Fibroblast of the aortic adventitia (primary cell): ENCODE results near the gene BTBD2. TPM values are rescaled to one million over a fixed set of nuclear protein-coding genes. Genes with fewer than 3 reads are reported as not detected.

Source experiments
- DNase-seq: peaks from one replicate; pipeline ENCODE4 v3.0.0-alpha.2; 2010; ENCODE audit warnings: low read depth
- H3K4me3 ChIP-seq: 2 replicates; pipeline ENCODE4 v1.5.1; 2011; ENCODE audit warnings: low read depth, mild to moderate bottlenecking, control low read depth, low read length, moderate library complexity
- small RNA-seq: library from RNA; depleted of rRNA; stranded (forward); fragments of <200 nt; gene quantifications from one replicate; pipeline ENCODE3, GENCODE V24; 2012
- total RNA-seq: library from RNA; depleted of rRNA; stranded (reverse); fragments of >200 nt; gene quantifications from 2 replicates; pipeline ENCODE4 v1.2.3, GENCODE V29; 2012; ENCODE audit warnings: low replicate concordance
- TF ChIP-seq, protein P1 (sequence below): IDR thresholded peaks from 2 replicates; pipeline ENCODE4 v1.5.1; 2011; ENCODE audit warnings: mild to moderate bottlenecking, low read length, control low read depth, inconsistent platforms; ENCODE audit not compliant: insufficient read depth

Gene BTBD2
- total RNA-seq, 1 donor: 59.3 TPM

DNA sequence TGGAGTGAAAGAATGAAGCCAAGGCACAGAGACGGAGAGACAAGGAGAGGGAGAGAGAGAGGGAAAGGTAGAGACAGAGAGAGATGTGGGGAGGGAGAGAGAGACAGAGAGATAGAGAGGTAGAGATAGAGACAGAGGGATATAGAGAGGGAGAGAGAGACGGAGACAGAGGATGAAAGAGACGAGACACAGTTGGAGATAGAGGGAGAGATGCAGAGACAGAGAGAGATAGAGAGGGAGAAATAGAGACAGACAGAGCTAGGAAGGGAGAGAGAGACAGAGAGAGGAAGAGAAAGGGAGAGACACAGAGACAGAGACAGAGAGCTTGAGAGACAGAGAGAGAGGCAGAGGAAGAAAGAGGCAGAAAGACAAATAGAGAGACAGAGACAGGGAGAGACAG, 79.1 kb downstream of the BTBD2 start:
- TF ChIP-seq, protein P1, sequence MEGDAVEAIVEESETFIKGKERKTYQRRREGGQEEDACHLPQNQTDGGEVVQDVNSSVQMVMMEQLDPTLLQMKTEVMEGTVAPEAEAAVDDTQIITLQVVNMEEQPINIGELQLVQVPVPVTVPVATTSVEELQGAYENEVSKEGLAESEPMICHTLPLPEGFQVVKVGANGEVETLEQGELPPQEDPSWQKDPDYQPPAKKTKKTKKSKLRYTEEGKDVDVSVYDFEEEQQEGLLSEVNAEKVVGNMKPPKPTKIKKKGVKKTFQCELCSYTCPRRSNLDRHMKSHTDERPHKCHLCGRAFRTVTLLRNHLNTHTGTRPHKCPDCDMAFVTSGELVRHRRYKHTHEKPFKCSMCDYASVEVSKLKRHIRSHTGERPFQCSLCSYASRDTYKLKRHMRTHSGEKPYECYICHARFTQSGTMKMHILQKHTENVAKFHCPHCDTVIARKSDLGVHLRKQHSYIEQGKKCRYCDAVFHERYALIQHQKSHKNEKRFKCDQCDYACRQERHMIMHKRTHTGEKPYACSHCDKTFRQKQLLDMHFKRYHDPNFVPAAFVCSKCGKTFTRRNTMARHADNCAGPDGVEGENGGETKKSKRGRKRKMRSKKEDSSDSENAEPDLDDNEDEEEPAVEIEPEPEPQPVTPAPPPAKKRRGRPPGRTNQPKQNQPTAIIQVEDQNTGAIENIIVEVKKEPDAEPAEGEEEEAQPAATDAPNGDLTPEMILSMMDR: no peak
- no peak for DNase-seq
- H3K4me3 ChIP-seq: no peak overlapping the region

DNA sequence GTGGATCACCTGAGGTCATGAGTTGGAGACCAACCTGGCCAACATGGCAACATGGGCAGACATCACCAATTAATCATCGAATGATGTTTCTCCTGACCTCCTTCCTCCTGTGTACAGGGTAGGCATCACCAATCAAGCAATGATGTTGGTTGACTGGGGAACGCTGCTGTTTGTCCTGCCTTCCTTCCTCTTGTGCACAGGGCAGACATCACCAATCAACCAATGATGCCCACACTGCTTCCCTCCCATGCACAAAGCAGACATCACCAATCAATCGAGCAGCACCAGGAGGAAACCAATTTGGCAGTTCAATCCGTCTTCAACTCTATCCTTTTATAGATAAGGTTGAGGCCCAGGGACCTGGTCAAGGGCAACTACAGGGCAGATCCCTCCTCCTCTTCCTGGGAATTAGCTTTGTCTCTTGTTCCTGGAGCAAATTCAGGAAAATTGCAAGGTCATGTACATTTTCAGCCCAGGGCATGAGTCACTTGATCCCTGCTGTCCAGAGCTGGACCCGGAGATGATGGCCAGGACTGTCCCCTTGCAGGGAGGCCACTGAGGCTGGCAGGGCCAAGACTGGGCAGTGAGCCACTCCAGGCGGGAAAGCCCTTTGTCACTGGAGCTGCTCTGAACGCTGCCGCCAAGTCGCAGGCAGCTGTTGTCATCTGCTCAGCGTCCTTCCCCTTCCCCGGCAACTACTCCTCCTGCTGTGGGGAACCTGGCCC, 79.9 kb downstream of the BTBD2 start:
- peak; percentile 43 for DNase-seq
- TF ChIP-seq, protein P1: no peak
- no peak overlapping the region for H3K4me3 ChIP-seq

Small RNAs within 50 kb of the gene (small RNA-seq; reads per million reads assigned to genes)
- not detected for gene AC007136.1

Other genes with a start within 250 kb of the BTBD2 start
- gene ATP8B3, start 203.4 kb downstream of the BTBD2 start, total RNA-seq: 0.16 and 3.3 TPM in 2 replicates
- 9.0 and 13.0 TPM in 2 replicates for gene REXO1, start 167.2 kb downstream of the BTBD2 start, total RNA-seq
- gene KLF16, start 152.1 kb downstream of the BTBD2 start, total RNA-seq: 6.5 and 7.3 TPM in 2 replicates
- gene ABHD17A, start 130.2 kb downstream of the BTBD2 start, total RNA-seq: 48.0 and 51.2 TPM in 2 replicates
- 2.6 and 4.2 TPM in 2 replicates for gene ADAT3, start 110.3 kb downstream of the BTBD2 start, total RNA-seq
- 51.6 and 59.3 TPM in 2 replicates for gene SCAMP4, start 110.3 kb downstream of the BTBD2 start, total RNA-seq
- 29.6 and 47.5 TPM in 2 replicates for gene CSNK1G2, start 74.5 kb downstream of the BTBD2 start, total RNA-seq
- gene MKNK2, start 35.5 kb upstream of the BTBD2 start, total RNA-seq: 75.8 and 84.3 TPM in 2 replicates
- 7.4 and 40.4 TPM in 2 replicates for gene MOB3A, start 80.6 kb upstream of the BTBD2 start, total RNA-seq
- gene IZUMO4, start 81.2 kb upstream of the BTBD2 start, total RNA-seq: 0.16 and 1.4 TPM in 2 replicates
- gene AP3D1, start 135.9 kb upstream of the BTBD2 start, total RNA-seq: 82.7 and 102 TPM in 2 replicates
- 10.3 and 12.0 TPM in 2 replicates for gene DOT1L, start 148.2 kb upstream of the BTBD2 start, total RNA-seq
- gene PLEKHJ1, start 220.6 kb upstream of the BTBD2 start, total RNA-seq: 30.9 and 33.4 TPM in 2 replicates
- 11.9 and 29.6 TPM in 2 replicates for gene SF3A2, start 221.1 kb upstream of the BTBD2 start, total RNA-seq
- gene AMH, start 233.6 kb upstream of the BTBD2 start, total RNA-seq: 0.81 and 1.8 TPM in 2 replicates
- gene JSRP1, start 240.7 kb upstream of the BTBD2 start, total RNA-seq: 0.27 and 0.74 TPM in 2 replicates